Subcutaneous adipose tissue (tissue), 4 donors: Measurements from ENCODE around the gene CHI3L2. TPM values are rescaled to one million over a fixed set of nuclear protein-coding genes. Genes with fewer than 3 reads are reported as not detected.

Experiments used
- CTCF ChIP-seq: fragments of 450-650 bp; IDR thresholded peaks from one replicate; pipeline ENCODE4 v1.5.1; 2016; ENCODE audit warnings: low read depth, mild to moderate bottlenecking, control low read depth, antibody characterized with exemption, moderate library complexity
- small RNA-seq: library from RNA; depleted of rRNA; stranded (forward); fragments of <200 nt; gene quantifications from one replicate; pipeline ENCODE3, GENCODE V24; 2016
- total RNA-seq, 4 donors: library from RNA; depleted of rRNA; stranded (reverse); fragments of >200 nt; gene quantifications; one replicate each; pipeline ENCODE4 v1.1.0, GENCODE V29; 2016

The CHI3L2 gene
- total RNA-seq, 4 donors from 2014 or later: 10.9 to 173 (median 21.3) TPM

- no peak for TF ChIP-seq CTCF
Measured at GRCh38 chr1:111290630-111291029, 63.1 kb downstream of the CHI3L2 start, which contains the start of gene CHIA. Gene CHIA, plus strand, starts transcription at chr1:111290851. Its CDS starts 19,617 bp downstream, at chr1:111310468.

Small RNAs within 50 kb of the gene (small RNA-seq; reads per million reads assigned to genes)
- gene AL355816.1: not detected

Other genes with a start within 250 kb of the CHI3L2 start
- 100 to 1,000 TPM in 3 of 4 donors, 10 to 100 TPM in 1; 78.2 to 173 (median 123) TPM for gene DRAM2, start 87.6 kb upstream of the CHI3L2 start, total RNA-seq
- 10 to 100 TPM; 60.5 to 78.0 (median 72.8) TPM for gene CEPT1, start 87.5 kb upstream of the CHI3L2 start, total RNA-seq
- gene DENND2D, start 27.1 kb upstream of the CHI3L2 start, total RNA-seq: 10 to 100 TPM; 30.2 to 61.2 (median 39.2) TPM
- gene CHIA, start 63.1 kb downstream of the CHI3L2 start, total RNA-seq: 1 to 10 TPM in 2 of 4 donors, not detected in 2; 2.6 to 3.6 TPM
- 10 to 100 TPM in 1 of 4 donors, 1 to 10 TPM in 2, under 1 TPM in 1; 0.49 to 11.5 (median 4.9) TPM for gene OVGP1, start 200.0 kb downstream of the CHI3L2 start, total RNA-seq
- gene WDR77, start 221.5 kb downstream of the CHI3L2 start, total RNA-seq: 10 to 100 TPM; 18.5 to 37.3 (median 21.6) TPM
- 100 to 1,000 TPM; 114 to 272 (median 152) TPM for gene ATP5PB, start 221.8 kb downstream of the CHI3L2 start, total RNA-seq
- 100 to 1,000 TPM in 1 of 4 donors, 10 to 100 TPM in 3; 21.1 to 172 (median 73.5) TPM for gene C1orf162, start 246.3 kb downstream of the CHI3L2 start, total RNA-seq